Measurements from ENCODE around the gene AUTS2.

DNA sequence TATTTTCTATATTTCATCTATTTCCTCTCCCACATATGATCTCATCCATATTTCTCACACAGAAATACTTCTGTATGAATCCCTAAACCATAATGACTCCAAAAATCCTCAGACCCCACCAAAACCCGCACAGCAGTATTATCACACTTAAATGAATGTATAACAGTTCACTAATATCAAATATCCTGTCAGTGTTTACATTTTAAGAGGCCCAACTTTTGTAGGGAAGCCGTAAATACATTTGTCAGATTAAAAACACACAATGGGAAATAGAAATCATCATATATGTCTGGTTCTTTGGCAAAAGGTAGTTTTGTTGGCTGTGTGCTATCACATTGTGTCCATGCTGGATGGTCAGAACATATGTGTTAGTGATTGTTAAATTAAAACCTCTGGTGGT is 4.2 kb downstream of the AUTS2 start:
- TF ChIP-seq GATA2 (IDR thresholded peaks at IDR 0.05; ENCODE audit: low read depth, low read length): no peak
- TF ChIP-seq GATA3 (IDR thresholded peaks at IDR 0.05; ENCODE audit: low read depth, low read length): no peak
